NOMO-1 (cell line): ENCODE measurements around the gene GREB1L.

Source experiments
- DNase-seq, 2 experiments: peaks; one replicate each; lab custom pipeline; 2025; ENCODE audit not compliant: unreplicated experiment in 2 of 2; lab: John Stamatoyannopoulos, UW

Gene GREB1L

GRCh38 chr18:21538230-21538629 is 296.2 kb downstream of the GREB1L start:
- DNase-seq, result no peak

GRCh38 chr18:21546423-21546822 is 304.4 kb downstream of the GREB1L start:
- no peak for DNase-seq

- no peak for DNase-seq
Observed at GRCh38 chr18:21548647-21549046, 306.6 kb downstream of the GREB1L start.

GRCh38 chr18:21550510-21550970 is 308.5 kb downstream of the GREB1L start:
- no peak for DNase-seq

GRCh38 chr18:21557607-21558253 is 315.7 kb downstream of the GREB1L start:
- DNase-seq, result no peak

- no peak for DNase-seq
Observed at GRCh38 chr18:21559195-21559594, 317.2 kb downstream of the GREB1L start.

GRCh38 chr18:21571772-21572171 is 329.7 kb downstream of the GREB1L start:
- DNase-seq, result no peak
